ENCODE results near the gene KPNA3. TPM values are rescaled to one million over a fixed set of nuclear protein-coding genes. Genes with fewer than 3 reads are reported as not detected.
"Not testable (repeated sequence)": the region's sequence is repeated elsewhere in the genome, so short reads cannot be mapped to it uniquely, and the experiment has no call there.

The KPNA3 gene
- total and polyA plus RNA-seq, 2 experiments from 2014 or later = 30.5 to 55.7 TPM

GRCh38 chr13:49714757-49715156, 77.7 kb downstream of the KPNA3 start:
- Histone ChIP-seq H4K20me1 (replicated peaks; ENCODE audit: insufficient read depth) (no peaks in the 10 kb centered on the region), H2AFZ (no peak overlapping the region), H3K4me1 (ENCODE audit: insufficient read depth) (no peaks in the 10 kb centered on the region), H3K36me3 (ENCODE audit: insufficient read depth) (peaks cover 13% of the 10 kb centered on the region), H3K27me3 (ENCODE audit: insufficient read depth) (no peaks in the 10 kb centered on the region), H3K4me2 (no peak overlapping the region), H3K27ac (ENCODE audit: low read depth) (no peak overlapping the region), H3K9me2 (ENCODE audit: insufficient read depth) (no peaks in the 10 kb centered on the region), H3K79me2 (replicated peaks; ENCODE audit: insufficient read depth) (no peaks in the 10 kb centered on the region), H3K4me3 (no peak overlapping the region), H3F3A (replicated peaks; ENCODE audit: low read depth) (no peaks in the 10 kb centered on the region)
- Mint-ChIP-seq H3K27ac (no peak overlapping the region), H3K4me1 (peaks cover 13% of the 10 kb centered on the region), H3K9me3 (peaks cover 5% of the 10 kb centered on the region; the same call in 1 of the 3 replicates), H3K27me3 (ENCODE audit: insufficient read depth, low read depth, poor library complexity) (no peaks in the 10 kb centered on the region), H3K4me3 (no peak overlapping the region), H3K36me3 (ENCODE audit: low read depth) (peaks cover 50% of the 10 kb centered on the region)
- TF ChIP-seq ZNF331 (CRISPR knock-in tag; IDR thresholded peaks at IDR 0.05; ENCODE audit: low read depth) (no peak), EZH2phosphoT487 (IDR thresholded peaks at IDR 0.05; ENCODE audit: unreplicated experiment) (no peak), NANOG (IDR thresholded peaks at IDR 0.05; ENCODE audit: borderline replicate concordance) (no peak), CTCF (conservative IDR thresholded peaks at IDR 0.05; ENCODE audit: low read depth in 2 of 2) (no peak)
- ATAC-seq (no peak), DNase-seq (ENCODE audit: low spot score) (no peak)

- DNase-seq (ENCODE audit: low spot score) (no peak), ATAC-seq (no peak)
- Mint-ChIP-seq H3K27me3 (ENCODE audit: insufficient read depth, low read depth, poor library complexity) (peaks cover 3% of the 10 kb centered on the region), H3K4me1 (0 out of 3 replicates have a peak, but pooled peaks cover 5% of the 10 kb centered on the region), H3K36me3 (ENCODE audit: low read depth) (peaks cover 50% of the 10 kb centered on the region), H3K9me3 (peaks cover 5% of the 10 kb centered on the region; the same call in 1 of the 3 replicates), H3K27ac (peak overlapping the region; percentile 31; the same call in 1 of the 2 replicates), H3K4me3 (no peak overlapping the region)
- no peaks in the 10 kb centered on the region for H4K20me1 ChIP-seq (replicated peaks; ENCODE audit: insufficient read depth)
- H3K36me3 ChIP-seq (ENCODE audit: insufficient read depth) = peaks cover 13% of the 10 kb centered on the region; the same call in 1 of the 2 replicates
- no peaks in the 10 kb centered on the region for H3K79me2 ChIP-seq (replicated peaks; ENCODE audit: insufficient read depth)
- H3K27me3 ChIP-seq (ENCODE audit: insufficient read depth) = no peaks in the 10 kb centered on the region
- H3K4me3 ChIP-seq = no peak overlapping the region
- no peak overlapping the region for H2AFZ ChIP-seq
- no peaks in the 10 kb centered on the region for H3F3A ChIP-seq (replicated peaks; ENCODE audit: low read depth)
- no peak overlapping the region for H3K27ac ChIP-seq (ENCODE audit: low read depth)
- no peak overlapping the region for H3K4me2 ChIP-seq
- no peaks in the 10 kb centered on the region for H3K9me2 ChIP-seq (ENCODE audit: insufficient read depth)
- no peaks in the 10 kb centered on the region for H3K4me1 ChIP-seq (ENCODE audit: insufficient read depth)
- TF ChIP-seq NANOG (IDR thresholded peaks at IDR 0.05; ENCODE audit: borderline replicate concordance) = no peak
Measured at GRCh38 chr13:49711218-49711863, 81.1 kb downstream of the KPNA3 start.

GRCh38 chr13:49704264-49704663, 88.2 kb downstream of the KPNA3 start:
- H3K4me2 ChIP-seq; H3K4me3 ChIP-seq; H3F3A ChIP-seq (replicated peaks; ENCODE audit: low read depth); H3K27ac Mint-ChIP-seq; H4K20me1 ChIP-seq (replicated peaks; ENCODE audit: insufficient read depth); ATAC-seq; H3K9me3 Mint-ChIP-seq; H2AFZ ChIP-seq; H3K4me1 ChIP-seq (ENCODE audit: insufficient read depth); H3K27ac ChIP-seq (ENCODE audit: low read depth); DNase-seq (ENCODE audit: low spot score); H3K27me3 Mint-ChIP-seq (ENCODE audit: insufficient read depth, low read depth, poor library complexity); H3K4me3 Mint-ChIP-seq; H3K27me3 ChIP-seq (ENCODE audit: insufficient read depth); H3K79me2 ChIP-seq (replicated peaks; ENCODE audit: insufficient read depth); H3K9me2 ChIP-seq (ENCODE audit: insufficient read depth): not testable (repeated sequence)
- Mint-ChIP-seq H3K4me1 (peaks cover 24% of the 10 kb centered on the region), H3K36me3 (ENCODE audit: low read depth) (peaks cover 62% of the 10 kb centered on the region)
- peaks cover 21% of the 10 kb centered on the region for H3K36me3 ChIP-seq (ENCODE audit: insufficient read depth)

Measured in GM23338 (cell line).